GM18951 (cell line): ENCODE measurements around the gene RPS2.

Source experiments
- POLR2A ChIP-seq: IDR thresholded peaks from 4 replicates; pipeline ENCODE4 v1.6.1; 2011; ENCODE audit warnings: mild to moderate bottlenecking; ENCODE audit not compliant: insufficient read length, insufficient read depth; ENCODE audit errors: extremely low read depth
- in situ Hi-C: fragments of 300-500 bp; cut with MboI; formaldehyde crosslinking; loops from one replicate; pipeline ENCODE4 v1.12.0; 2022; ENCODE audit warnings: low sequenced_read_pairs, mixed read lengths, inconsistent platforms; ENCODE audit not compliant: unreplicated experiment

The RPS2 gene

GRCh38 chr16:1982013-1982433, 17.4 kb upstream of the RPS2 start:
- no peak for TF ChIP-seq POLR2A
- in situ Hi-C loops, result no loop called here

- in situ Hi-C loops, result no loop called here
- TF ChIP-seq POLR2A, result no peak
These were observed 16.8 kb upstream of the RPS2 start, which contains the start of gene NOXO1 for GRCh38 chr16:1981398-1981836. Gene NOXO1 (minus strand): TSS chr16:1981469. CDS start chr16:1981179, 290 bp downstream.

- no peak for TF ChIP-seq POLR2A
These were observed 16.1 kb upstream of the RPS2 start for GRCh38 chr16:1980770-1981087.

GRCh38 chr16:1980030-1980769, 15.6 kb upstream of the RPS2 start:
- in situ Hi-C loops, result no loop called here
- no peak for TF ChIP-seq POLR2A

More at GRCh38 chr16:1980770-1981087, 16.1 kb upstream of the RPS2 start:
- in situ Hi-C loops, result no loop called here

GRCh38 chr16:1979271-1980029, 14.8 kb upstream of the RPS2 start:
- no peak for TF ChIP-seq POLR2A
- in situ Hi-C loops, result no loop called here

GRCh38 chr16:1978476-1979120, 14.0 kb upstream of the RPS2 start:
- TF ChIP-seq POLR2A, result no peak

GRCh38 chr16:1977875-1978268, 13.2 kb upstream of the RPS2 start:
- TF ChIP-seq POLR2A, result no peak
- in situ Hi-C loops, result no loop called here

More at GRCh38 chr16:1978476-1979120, 14.0 kb upstream of the RPS2 start:
- in situ Hi-C loops, result no loop called here

GRCh38 chr16:1976951-1977874, 12.6 kb upstream of the RPS2 start:
- no peak for TF ChIP-seq POLR2A
- in situ Hi-C loops, result no loop called here

GRCh38 chr16:1976216-1976520, 11.5 kb upstream of the RPS2 start:
- in situ Hi-C loops, result no loop called here
- TF ChIP-seq POLR2A, result no peak

GRCh38 chr16:1975432-1976215, 11.0 kb upstream of the RPS2 start:
- in situ Hi-C loops, result no loop called here
- no peak for TF ChIP-seq POLR2A

- in situ Hi-C loops, result no loop called here
- TF ChIP-seq POLR2A, result no peak
These were observed 9.8 kb upstream of the RPS2 start for GRCh38 chr16:1974157-1975070.
